Glomerular endothelial cell (primary cell): ENCODE results near the gene ATCAY. TPM values are rescaled to one million over a fixed set of nuclear protein-coding genes. Genes with fewer than 3 reads are reported as not detected.
"Not testable (repeated sequence)": the region's sequence is repeated elsewhere in the genome, so short reads cannot be mapped to it uniquely, and the experiment has no call there.

ENCODE experiments used
- DNase-seq: peaks from one replicate; pipeline ENCODE4 v3.0.0-alpha.2; 2011; ENCODE audit warnings: low read depth, low spot score; ENCODE audit errors: extremely low read depth
- total RNA-seq: library from RNA; depleted of rRNA; stranded (reverse); fragments of >200 nt; gene quantifications from 2 replicates; pipeline ENCODE4 v1.2.3, GENCODE V29; 2015

ATCAY gene
- total RNA-seq, 1 donor from 2014 or later: not detected

- DNase-seq: no peak
Observed at GRCh38 chr19:3899531-3900294, 19.2 kb downstream of the ATCAY start.

GRCh38 chr19:3902317-3902973, 22.0 kb downstream of the ATCAY start:
- DNase-seq: no peak

GRCh38 chr19:3904233-3904632, 23.7 kb downstream of the ATCAY start:
- no peak for DNase-seq

- no peak for DNase-seq
Observed at GRCh38 chr19:3907626-3908265, 27.3 kb downstream of the ATCAY start.

GRCh38 chr19:3908266-3909054, 28.0 kb downstream of the ATCAY start:
- DNase-seq: no peak

GRCh38 chr19:3910105-3910504, 29.6 kb downstream of the ATCAY start:
- DNase-seq: no peak

GRCh38 chr19:3914199-3914598, 33.7 kb downstream of the ATCAY start:
- no peak for DNase-seq

- no peak for DNase-seq
Observed at GRCh38 chr19:3916033-3916432, 35.5 kb downstream of the ATCAY start.

GRCh38 chr19:3919793-3920192, 39.3 kb downstream of the ATCAY start:
- no peak for DNase-seq

GRCh38 chr19:3923096-3923758, 42.7 kb downstream of the ATCAY start:
- no peak for DNase-seq

GRCh38 chr19:3923912-3924311, 43.4 kb downstream of the ATCAY start:
- DNase-seq: no peak

- no peak for DNase-seq
Observed at GRCh38 chr19:3931041-3931440, 50.6 kb downstream of the ATCAY start.

- DNase-seq: no peak
Observed at GRCh38 chr19:3932931-3933810, 52.7 kb downstream of the ATCAY start, which contains the start of gene NMRK2. NMRK2 (plus strand) TSS chr19:3933069; CDS start chr19:3933672, 603 bp downstream.

- no peak for DNase-seq
Observed at GRCh38 chr19:3936506-3937442, 56.3 kb downstream of the ATCAY start.

- not testable (repeated sequence) for DNase-seq
Observed at GRCh38 chr19:3938300-3938950, 57.9 kb downstream of the ATCAY start.

GRCh38 chr19:3942790-3943409, 62.4 kb downstream of the ATCAY start:
- no peak for DNase-seq

GRCh38 chr19:3944018-3944721, 63.7 kb downstream of the ATCAY start:
- no peak for DNase-seq
